Endodermal cell (in vitro differentiated cells): Measurements from ENCODE around the gene DENND4A. TPM values are rescaled to one million over a fixed set of nuclear protein-coding genes. Genes with fewer than 3 reads are reported as not detected.

ENCODE experiments used
- DNase-seq: peaks from one replicate; pipeline ENCODE4 v3.0.0-alpha.2; 2017
- H3K27ac ChIP-seq: 2 replicates; pipeline ENCODE4 v1.5.1; 2013; ENCODE audit warnings: mild to moderate bottlenecking, low read depth, low read length, moderate library complexity
- H3K27me3 ChIP-seq: 2 replicates; pipeline ENCODE4 v1.6.1; 2013; ENCODE audit warnings: mild to moderate bottlenecking, low read length, moderate library complexity; ENCODE audit not compliant: insufficient read depth, control insufficient read depth, poor library complexity, severe bottlenecking
- H3K36me3 ChIP-seq: 2 replicates; pipeline ENCODE4 v1.7.0; 2013; ENCODE audit warnings: mild to moderate bottlenecking, low read length, moderate library complexity; ENCODE audit not compliant: control insufficient read depth, insufficient read depth
- H3K4me1 ChIP-seq: one replicate; pipeline ENCODE4 v1.7.0; 2013; ENCODE audit warnings: low read length; ENCODE audit not compliant: control insufficient read depth, insufficient read depth
- H3K4me3 ChIP-seq: 2 replicates; pipeline ENCODE4 v1.5.1; 2013; ENCODE audit warnings: mild to moderate bottlenecking, low read length, moderate library complexity
- H3K9ac ChIP-seq: 2 replicates; pipeline ENCODE4 v1.6.1; 2013; ENCODE audit warnings: mild to moderate bottlenecking, low read length, moderate library complexity; ENCODE audit not compliant: poor library complexity, severe bottlenecking; ENCODE audit errors: extremely low read depth
- H3K9me3 ChIP-seq: 2 replicates; pipeline ENCODE4 v1.6.1; 2013; ENCODE audit warnings: mild to moderate bottlenecking, low read length, moderate library complexity; ENCODE audit not compliant: control insufficient read depth
- H3K27ac Mint-ChIP-seq: 2 replicates; pipeline ENCODE4 v1.8.0; 2020; ENCODE audit warnings: mixed read lengths
- H3K27me3 Mint-ChIP-seq: 2 replicates; pipeline ENCODE4 v1.8.0; 2021; ENCODE audit warnings: mild to moderate bottlenecking, mixed read lengths; ENCODE audit not compliant: insufficient read depth
- H3K36me3 Mint-ChIP-seq: 2 replicates; pipeline ENCODE4 v1.8.0; 2020; ENCODE audit warnings: low read depth, mixed read lengths
- H3K4me1 Mint-ChIP-seq: 2 replicates; pipeline ENCODE4 v1.8.0; 2020; ENCODE audit warnings: mixed read lengths
- H3K4me3 Mint-ChIP-seq: 2 replicates; pipeline ENCODE4 v1.8.0; 2020; ENCODE audit warnings: mild to moderate bottlenecking, moderate library complexity, mixed read lengths
- H3K9me3 Mint-ChIP-seq: 2 replicates; pipeline ENCODE4 v1.8.0; 2020; ENCODE audit warnings: mild to moderate bottlenecking, mixed read lengths
- CTCF ChIP-seq: fragments of 200-600 bp; sonication (generic); conservative IDR thresholded peaks from 2 replicates; pipeline ENCODE4 v1.5.0; 2021; ENCODE audit warnings: antibody characterized with exemption, mild to moderate bottlenecking
- WGBS, 2 experiments: methylation state at CpG; one replicate each; pipeline versions ENCODE4 v1.1.5 to v1.1.7; 2013; ENCODE audit warnings: missing lambda C conversion rate in 2 of 2, mixed read lengths in 1 of 2; ENCODE audit not compliant: insufficient coverage in 1 of 2, insufficient read length in 1 of 2; 5-methylcytosine and 5-hydroxymethylcytosine counted together
- total RNA-seq, 2 donors: library from RNA; stranded (reverse); fragmentation: NEBNext Ultra II Directional in 1 of 2; extraction: Animal tissue kit (Norgen Biotek cat#: 25700) in 1 of 2; gene quantifications; 2 replicates in 1 of 2; 3 replicates in 1 of 2; pipeline ENCODE4 v1.2.1, GENCODE V29; 2021

The DENND4A gene
- total RNA-seq, 2 donors from 2014 or later, result 7.3 to 9.8 TPM

DNA sequence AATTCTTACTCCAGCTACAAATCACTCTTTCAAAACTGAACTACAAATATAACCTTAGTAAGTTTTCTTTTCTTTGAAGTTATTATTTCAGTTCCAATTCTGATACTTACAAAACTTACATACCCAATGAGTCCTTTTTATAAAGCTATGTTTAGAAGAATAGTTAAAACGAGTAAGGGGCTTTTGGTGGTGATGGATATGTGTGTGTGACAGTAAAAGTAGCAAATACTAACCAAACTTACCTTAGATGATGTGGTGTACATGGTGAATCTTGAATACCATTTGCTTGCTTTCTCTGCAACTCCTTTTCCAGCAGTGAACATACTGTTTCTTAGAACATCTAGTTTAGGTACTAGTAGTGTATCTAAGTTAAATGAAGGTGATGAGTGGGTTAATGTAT lies 101.9 kb downstream of the DENND4A start:
- no peak for TF ChIP-seq CTCF
- DNase-seq, result no peak
- H3K9me3 Mint-ChIP-seq, result no peaks in the 10 kb centered on the region
- no peaks in the 10 kb centered on the region for H3K36me3 ChIP-seq
- no peaks in the 10 kb centered on the region for H3K27me3 Mint-ChIP-seq
- WGBS, 2 experiments, result 89% methylated on average over 1 of the region's 1 CpG; no CpG with 5 or more reads in 1 of the 2 experiments
- H3K4me3 Mint-ChIP-seq, result no peak overlapping the region
- no peak overlapping the region for H3K27ac Mint-ChIP-seq
- H3K27ac ChIP-seq, result no peak overlapping the region
- H3K4me3 ChIP-seq, result no peak overlapping the region
- H3K9me3 ChIP-seq, result no peaks in the 10 kb centered on the region
- H3K36me3 Mint-ChIP-seq, result peaks cover 11% of the 10 kb centered on the region
- no peak overlapping the region for H3K9ac ChIP-seq
- no peaks in the 10 kb centered on the region for H3K4me1 Mint-ChIP-seq
- no peaks in the 10 kb centered on the region for H3K27me3 ChIP-seq
- no peaks in the 10 kb centered on the region for H3K4me1 ChIP-seq

- Mint-ChIP-seq H3K4me3 (no peak overlapping the region), H3K4me1 (no peaks in the 10 kb centered on the region), H3K36me3 (peaks cover 11% of the 10 kb centered on the region), H3K27ac (no peak overlapping the region), H3K27me3 (no peaks in the 10 kb centered on the region), H3K9me3 (no peaks in the 10 kb centered on the region)
- WGBS, 2 experiments, result 96% methylated on average over 1 of the region's 1 CpG; no CpG with 5 or more reads in 1 of the 2 experiments
- Histone ChIP-seq H3K27me3 (no peaks in the 10 kb centered on the region), H3K36me3 (no peaks in the 10 kb centered on the region), H3K4me3 (no peak overlapping the region), H3K27ac (no peak overlapping the region), H3K9ac (no peak overlapping the region), H3K9me3 (no peaks in the 10 kb centered on the region), H3K4me1 (no peaks in the 10 kb centered on the region)
- no peak for DNase-seq
- no peak for TF ChIP-seq CTCF
Observed at GRCh38 chr15:65688462-65688861, 103.6 kb downstream of the DENND4A start.

- Histone ChIP-seq H3K27ac (no peak overlapping the region), H3K9ac (no peak overlapping the region), H3K4me3 (no peak overlapping the region), H3K4me1 (no peaks in the 10 kb centered on the region), H3K27me3 (no peaks in the 10 kb centered on the region), H3K36me3 (no peaks in the 10 kb centered on the region), H3K9me3 (no peaks in the 10 kb centered on the region)
- H3K4me3 Mint-ChIP-seq, result no peak overlapping the region
- no peak for TF ChIP-seq CTCF
- 93% methylated on average over 2 of the region's 2 CpGs; no CpG with 5 or more reads in 1 of the 2 experiments for WGBS, 2 experiments
- DNase-seq, result no peak
- H3K27ac Mint-ChIP-seq, result no peak overlapping the region
- H3K9me3 Mint-ChIP-seq, result no peaks in the 10 kb centered on the region
- H3K4me1 Mint-ChIP-seq, result no peaks in the 10 kb centered on the region
- H3K36me3 Mint-ChIP-seq, result no peaks in the 10 kb centered on the region
- H3K27me3 Mint-ChIP-seq, result no peaks in the 10 kb centered on the region
Observed at GRCh38 chr15:65682404-65682911, 109.6 kb downstream of the DENND4A start.
